ENCODE measurements around the gene SMIM29.

Gene SMIM29

GRCh38 chr6:34239500-34239825 lies 9.3 kb downstream of the SMIM29 start:
- H2AFZ ChIP-seq (ENCODE audit: low read length, unreplicated experiment) = no peak overlapping the region
- H3K4me1 ChIP-seq (ENCODE audit: control insufficient read depth, insufficient read depth, low read length, unreplicated experiment) = peaks cover 61% of the 10 kb centered on the region
- H3K27ac ChIP-seq (ENCODE audit: low read depth, low read length) = peak overlapping the region; percentile 60
- no peaks in the 10 kb centered on the region for H3K27me3 ChIP-seq (ENCODE audit: insufficient read depth, low read length)
- H3K4me3 ChIP-seq (ENCODE audit: low read depth, low read length) = peak overlapping the region; percentile 95
- peaks cover 49% of the 10 kb centered on the region for H3K79me2 ChIP-seq (ENCODE audit: control insufficient read depth, insufficient read depth, low read length, unreplicated experiment)
- H3K36me3 ChIP-seq (ENCODE audit: insufficient read depth, low read length) = peaks cover 14% of the 10 kb centered on the region; the same call in 1 of the 2 replicates

GRCh38 chr6:34238585-34239499 lies 10.0 kb downstream of the SMIM29 start:
- Histone ChIP-seq H3K27ac (ENCODE audit: low read depth, low read length) (peak overlapping the region; percentile 60), H3K4me3 (ENCODE audit: low read depth, low read length) (peak overlapping the region; percentile 95), H3K4me1 (ENCODE audit: control insufficient read depth, insufficient read depth, low read length, unreplicated experiment) (peaks cover 59% of the 10 kb centered on the region), H3K79me2 (ENCODE audit: control insufficient read depth, insufficient read depth, low read length, unreplicated experiment) (peaks cover 49% of the 10 kb centered on the region), H3K27me3 (ENCODE audit: insufficient read depth, low read length) (no peaks in the 10 kb centered on the region), H3K36me3 (ENCODE audit: insufficient read depth, low read length) (peaks cover 14% of the 10 kb centered on the region; the same call in 1 of the 2 replicates), H2AFZ (ENCODE audit: low read length, unreplicated experiment) (no peak overlapping the region)

GRCh38 chr6:34237722-34238584 lies 10.9 kb downstream of the SMIM29 start:
- no peaks in the 10 kb centered on the region for H3K27me3 ChIP-seq (ENCODE audit: insufficient read depth, low read length)
- peak overlapping the region; percentile 95 for H3K4me3 ChIP-seq (ENCODE audit: low read depth, low read length)
- H3K79me2 ChIP-seq (ENCODE audit: control insufficient read depth, insufficient read depth, low read length, unreplicated experiment) = peaks cover 49% of the 10 kb centered on the region
- H3K27ac ChIP-seq (ENCODE audit: low read depth, low read length) = peak overlapping the region; percentile 60
- H2AFZ ChIP-seq (ENCODE audit: low read length, unreplicated experiment) = peak overlapping the region; percentile 37
- H3K36me3 ChIP-seq (ENCODE audit: insufficient read depth, low read length) = peaks cover 14% of the 10 kb centered on the region; the same call in 1 of the 2 replicates
- H3K4me1 ChIP-seq (ENCODE audit: control insufficient read depth, insufficient read depth, low read length, unreplicated experiment) = peaks cover 50% of the 10 kb centered on the region

- Histone ChIP-seq H3K79me2 (ENCODE audit: control insufficient read depth, insufficient read depth, low read length, unreplicated experiment) (peaks cover 49% of the 10 kb centered on the region), H3K4me1 (ENCODE audit: control insufficient read depth, insufficient read depth, low read length, unreplicated experiment) (peaks cover 43% of the 10 kb centered on the region)
These were observed 11.5 kb downstream of the SMIM29 start for GRCh38 chr6:34237316-34237721.

GRCh38 chr6:34236443-34237315 lies 12.1 kb downstream of the SMIM29 start, which contains the start of gene HMGA1:
HMGA1 (plus strand) TSS chr6:34236873; CDS start chr6:34240781, 3,908 bp downstream.
- H3K27me3 ChIP-seq (ENCODE audit: insufficient read depth, low read length) = no peaks in the 10 kb centered on the region
- peak within 1 kb of the TSS; percentile 95 for H3K4me3 ChIP-seq (ENCODE audit: low read depth, low read length)
- H3K79me2 ChIP-seq (ENCODE audit: control insufficient read depth, insufficient read depth, low read length, unreplicated experiment) = peaks cover 46% of the 10 kb centered on the region
- H3K36me3 ChIP-seq (ENCODE audit: insufficient read depth, low read length) = peaks cover 8% of the 10 kb centered on the region; the same call in 1 of the 2 replicates
- H3K27ac ChIP-seq (ENCODE audit: low read depth, low read length) = peak within 1 kb of the TSS; percentile 60
- peaks cover 37% of the 10 kb centered on the region for H3K4me1 ChIP-seq (ENCODE audit: control insufficient read depth, insufficient read depth, low read length, unreplicated experiment)
- peak within 1 kb of the TSS; percentile 37 for H2AFZ ChIP-seq (ENCODE audit: low read length, unreplicated experiment)

More at GRCh38 chr6:34237316-34237721, 11.5 kb downstream of the SMIM29 start:
- no peaks in the 10 kb centered on the region for H3K27me3 ChIP-seq (ENCODE audit: insufficient read depth, low read length)
- peaks cover 14% of the 10 kb centered on the region; the same call in 1 of the 2 replicates for H3K36me3 ChIP-seq (ENCODE audit: insufficient read depth, low read length)
- H3K27ac ChIP-seq (ENCODE audit: low read depth, low read length) = peak overlapping the region; percentile 60
- H3K4me3 ChIP-seq (ENCODE audit: low read depth, low read length) = peak overlapping the region; percentile 95
- peak overlapping the region; percentile 37 for H2AFZ ChIP-seq (ENCODE audit: low read length, unreplicated experiment)

GRCh38 chr6:34236131-34236442 lies 12.7 kb downstream of the SMIM29 start:
- Histone ChIP-seq H2AFZ (ENCODE audit: low read length, unreplicated experiment) (no peak overlapping the region), H3K79me2 (ENCODE audit: control insufficient read depth, insufficient read depth, low read length, unreplicated experiment) (peaks cover 40% of the 10 kb centered on the region), H3K36me3 (ENCODE audit: insufficient read depth, low read length) (peaks cover 3% of the 10 kb centered on the region; the same call in 1 of the 2 replicates), H3K27me3 (ENCODE audit: insufficient read depth, low read length) (no peaks in the 10 kb centered on the region), H3K4me1 (ENCODE audit: control insufficient read depth, insufficient read depth, low read length, unreplicated experiment) (peaks cover 31% of the 10 kb centered on the region), H3K27ac (ENCODE audit: low read depth, low read length) (no peak overlapping the region), H3K4me3 (ENCODE audit: low read depth, low read length) (peak overlapping the region; percentile 82)

- H3K4me1 ChIP-seq (ENCODE audit: control insufficient read depth, insufficient read depth, low read length, unreplicated experiment) = peaks cover 27% of the 10 kb centered on the region
- no peaks in the 10 kb centered on the region for H3K27me3 ChIP-seq (ENCODE audit: insufficient read depth, low read length)
- H3K27ac ChIP-seq (ENCODE audit: low read depth, low read length) = no peak overlapping the region
- H2AFZ ChIP-seq (ENCODE audit: low read length, unreplicated experiment) = no peak overlapping the region
- H3K36me3 ChIP-seq (ENCODE audit: insufficient read depth, low read length) = no peaks in the 10 kb centered on the region
- peaks cover 34% of the 10 kb centered on the region for H3K79me2 ChIP-seq (ENCODE audit: control insufficient read depth, insufficient read depth, low read length, unreplicated experiment)
- H3K4me3 ChIP-seq (ENCODE audit: low read depth, low read length) = peak overlapping the region; percentile 82
These were observed 13.3 kb downstream of the SMIM29 start for GRCh38 chr6:34235307-34236130.

GRCh38 chr6:34234667-34235306 lies 14.0 kb downstream of the SMIM29 start:
- no peak overlapping the region for H3K4me3 ChIP-seq (ENCODE audit: low read depth, low read length)

GRCh38 chr6:34233867-34234266 lies 14.9 kb downstream of the SMIM29 start:
- Histone ChIP-seq H3K79me2 (ENCODE audit: control insufficient read depth, insufficient read depth, low read length, unreplicated experiment) (peaks cover 18% of the 10 kb centered on the region), H3K27me3 (ENCODE audit: insufficient read depth, low read length) (no peaks in the 10 kb centered on the region), H3K4me1 (ENCODE audit: control insufficient read depth, insufficient read depth, low read length, unreplicated experiment) (peaks cover 11% of the 10 kb centered on the region), H2AFZ (ENCODE audit: low read length, unreplicated experiment) (no peak overlapping the region), H3K36me3 (ENCODE audit: insufficient read depth, low read length) (no peaks in the 10 kb centered on the region), H3K27ac (ENCODE audit: low read depth, low read length) (no peak overlapping the region), H3K4me3 (ENCODE audit: low read depth, low read length) (no peak overlapping the region)

More at GRCh38 chr6:34234667-34235306, 14.0 kb downstream of the SMIM29 start:
- no peak overlapping the region for H3K27ac ChIP-seq (ENCODE audit: low read depth, low read length)
- H3K4me1 ChIP-seq (ENCODE audit: control insufficient read depth, insufficient read depth, low read length, unreplicated experiment) = peaks cover 20% of the 10 kb centered on the region
- H3K79me2 ChIP-seq (ENCODE audit: control insufficient read depth, insufficient read depth, low read length, unreplicated experiment) = peaks cover 27% of the 10 kb centered on the region
- no peaks in the 10 kb centered on the region for H3K27me3 ChIP-seq (ENCODE audit: insufficient read depth, low read length)
- H2AFZ ChIP-seq (ENCODE audit: low read length, unreplicated experiment) = no peak overlapping the region
- no peaks in the 10 kb centered on the region for H3K36me3 ChIP-seq (ENCODE audit: insufficient read depth, low read length)
